ENCODE measurements around the gene PRKCD.

GRCh38 chr3:53236112-53236841, 75.3 kb downstream of the PRKCD start:
- TF ChIP-seq CTCF (IDR thresholded peaks at IDR 0.05): no peak
- TF ChIP-seq POLR2AphosphoS5 (IDR thresholded peaks at IDR 0.05): peak in 1 of 2 donors; percentile 40

Measured in upper lobe of left lung (tissue), 4 donors.